Uterus (tissue), 2 donors: Measurements from ENCODE around the gene LMX1A.

Source experiments
- POLR2A ChIP-seq, 2 donors: fragments of 450-650 bp; IDR thresholded peaks; one replicate each; pipeline ENCODE4 v1.6.1; 2016; ENCODE audit warnings: antibody characterized with exemption in 2 of 2, mild to moderate bottlenecking in 1 of 2, moderate library complexity in 1 of 2
- TF ChIP-seq, protein P1 (sequence below), 4 experiments: fragments of 200-600 bp in 2 of 4; fragments of 450-650 bp in 2 of 4; sonication (generic) in 2 of 4; IDR thresholded peaks; one replicate each; pipeline ENCODE4 v1.5.1; 2016 to 2019; ENCODE audit warnings: antibody characterized with exemption in 4 of 4, mild to moderate bottlenecking in 2 of 4, moderate library complexity in 1 of 4

DNA sequence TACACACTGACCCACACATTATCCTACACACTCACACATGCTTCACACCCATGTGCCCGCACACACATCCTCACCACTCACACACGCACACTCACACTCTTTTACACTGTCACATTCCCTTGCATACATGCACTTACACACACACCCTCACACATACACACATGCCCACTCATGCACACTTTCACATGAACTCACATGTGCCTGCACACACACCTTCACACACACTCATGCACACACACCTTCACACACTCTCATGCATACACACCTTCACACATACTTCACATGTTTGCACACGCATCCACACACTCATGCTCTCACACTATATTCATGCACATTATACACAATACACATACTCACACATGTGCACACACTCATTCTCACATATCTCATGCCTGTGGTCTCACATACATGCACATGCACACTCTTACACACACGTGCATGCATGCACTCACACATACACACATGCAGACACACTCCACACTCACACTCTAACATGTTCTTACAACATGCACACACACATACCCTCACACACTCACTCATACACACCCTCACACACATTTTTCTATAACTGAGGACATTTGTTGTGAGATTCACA, 46.1 kb upstream of the LMX1A start:
- TF ChIP-seq, protein P1, sequence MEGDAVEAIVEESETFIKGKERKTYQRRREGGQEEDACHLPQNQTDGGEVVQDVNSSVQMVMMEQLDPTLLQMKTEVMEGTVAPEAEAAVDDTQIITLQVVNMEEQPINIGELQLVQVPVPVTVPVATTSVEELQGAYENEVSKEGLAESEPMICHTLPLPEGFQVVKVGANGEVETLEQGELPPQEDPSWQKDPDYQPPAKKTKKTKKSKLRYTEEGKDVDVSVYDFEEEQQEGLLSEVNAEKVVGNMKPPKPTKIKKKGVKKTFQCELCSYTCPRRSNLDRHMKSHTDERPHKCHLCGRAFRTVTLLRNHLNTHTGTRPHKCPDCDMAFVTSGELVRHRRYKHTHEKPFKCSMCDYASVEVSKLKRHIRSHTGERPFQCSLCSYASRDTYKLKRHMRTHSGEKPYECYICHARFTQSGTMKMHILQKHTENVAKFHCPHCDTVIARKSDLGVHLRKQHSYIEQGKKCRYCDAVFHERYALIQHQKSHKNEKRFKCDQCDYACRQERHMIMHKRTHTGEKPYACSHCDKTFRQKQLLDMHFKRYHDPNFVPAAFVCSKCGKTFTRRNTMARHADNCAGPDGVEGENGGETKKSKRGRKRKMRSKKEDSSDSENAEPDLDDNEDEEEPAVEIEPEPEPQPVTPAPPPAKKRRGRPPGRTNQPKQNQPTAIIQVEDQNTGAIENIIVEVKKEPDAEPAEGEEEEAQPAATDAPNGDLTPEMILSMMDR (IDR thresholded peaks at IDR 0.05), result no peak
- TF ChIP-seq POLR2A (IDR thresholded peaks at IDR 0.05), result no peak
